ENCODE measurements around the gene NRXN3. TPM values are rescaled to one million over a fixed set of nuclear protein-coding genes. Genes with fewer than 3 reads are reported as not detected.
A peak's percentile ranks its signal among the peaks of the same experiment; 100 is the strongest.

Gene NRXN3
- polyA plus RNA-seq, 1 donor from 2014 or later = not detected

GRCh38 chr14:79413734-79414428 is 1243.7 kb downstream of the NRXN3 start:
- Mint-ChIP-seq H3K27ac (no peak overlapping the region), H3K9me3 (peaks cover 0 to 6% (median 4%) of the 10 kb centered on the region in 3 donors), H3K27me3 (no peaks in the 10 kb centered on the region), H3K4me1 (no peaks in the 10 kb centered on the region), H3K4me3 (no peak overlapping the region), H3K36me3 (no peaks in the 10 kb centered on the region)

- Mint-ChIP-seq H3K9me3 (peaks cover 0 to 6% (median 5%) of the 10 kb centered on the region in 3 donors), H3K27ac (no peak overlapping the region), H3K36me3 (no peaks in the 10 kb centered on the region), H3K4me1 (peaks cover 0 to 1% (median 0%) of the 10 kb centered on the region in 3 donors), H3K27me3 (no peaks in the 10 kb centered on the region), H3K4me3 (no peak overlapping the region)
Measured at GRCh38 chr14:79415726-79416125, 1245.6 kb downstream of the NRXN3 start.

GRCh38 chr14:79417961-79418360 is 1247.8 kb downstream of the NRXN3 start:
- Mint-ChIP-seq H3K27me3 (no peaks in the 10 kb centered on the region), H3K36me3 (no peaks in the 10 kb centered on the region), H3K4me1 (peaks cover 0 to 1% (median 0%) of the 10 kb centered on the region in 3 donors), H3K9me3 (peaks cover 0 to 5% (median 4%) of the 10 kb centered on the region in 3 donors), H3K4me3 (no peak overlapping the region), H3K27ac (no peak overlapping the region)

- peaks cover 0 to 5% (median 3%) of the 10 kb centered on the region in 3 donors for H3K9me3 Mint-ChIP-seq
- no peaks in the 10 kb centered on the region for H3K27me3 Mint-ChIP-seq
- peaks cover 0 to 1% (median 0%) of the 10 kb centered on the region in 3 donors for H3K4me1 Mint-ChIP-seq
- peak overlapping the region in 1 of 3 donors; percentile 44 for H3K27ac Mint-ChIP-seq
- no peak overlapping the region for H3K4me3 Mint-ChIP-seq
- H3K36me3 Mint-ChIP-seq = no peaks in the 10 kb centered on the region
Measured at GRCh38 chr14:79418649-79419415, 1248.7 kb downstream of the NRXN3 start.

- H3K27ac Mint-ChIP-seq = peak overlapping the region in 1 of 3 donors; percentile 44
- no peak overlapping the region for H3K4me3 Mint-ChIP-seq
- no peaks in the 10 kb centered on the region for H3K36me3 Mint-ChIP-seq
- H3K9me3 Mint-ChIP-seq = peaks cover 0 to 5% (median 3%) of the 10 kb centered on the region in 3 donors
- no peaks in the 10 kb centered on the region for H3K27me3 Mint-ChIP-seq
- H3K4me1 Mint-ChIP-seq = peaks cover 0 to 1% (median 0%) of the 10 kb centered on the region in 3 donors
Measured at GRCh38 chr14:79419571-79420327, 1249.6 kb downstream of the NRXN3 start.

GRCh38 chr14:79420725-79421124 is 1250.6 kb downstream of the NRXN3 start:
- H3K4me1 Mint-ChIP-seq = peaks cover 0 to 1% (median 0%) of the 10 kb centered on the region in 3 donors
- H3K36me3 Mint-ChIP-seq = no peaks in the 10 kb centered on the region
- H3K27ac Mint-ChIP-seq = no peak overlapping the region
- no peak overlapping the region for H3K4me3 Mint-ChIP-seq
- H3K27me3 Mint-ChIP-seq = no peaks in the 10 kb centered on the region
- peaks cover 0 to 5% (median 3%) of the 10 kb centered on the region in 3 donors for H3K9me3 Mint-ChIP-seq

- Mint-ChIP-seq H3K27ac (no peak overlapping the region), H3K9me3 (peaks cover 2 to 5% (median 3%) of the 10 kb centered on the region in 3 donors), H3K4me3 (no peak overlapping the region), H3K27me3 (no peaks in the 10 kb centered on the region), H3K36me3 (peaks cover 2% of the 10 kb centered on the region), H3K4me1 (peaks cover 0 to 1% (median 0%) of the 10 kb centered on the region in 3 donors)
Measured at GRCh38 chr14:79421811-79422210, 1251.6 kb downstream of the NRXN3 start.

GRCh38 chr14:79424462-79424861 is 1254.3 kb downstream of the NRXN3 start:
- Mint-ChIP-seq H3K27ac (no peak overlapping the region), H3K36me3 (peaks cover 2% of the 10 kb centered on the region), H3K27me3 (no peaks in the 10 kb centered on the region), H3K9me3 (peaks cover 3 to 5% (median 5%) of the 10 kb centered on the region in 3 donors), H3K4me3 (no peak overlapping the region), H3K4me1 (peaks cover 0 to under 1% (median 0%) of the 10 kb centered on the region in 3 donors)

- H3K27ac Mint-ChIP-seq = no peak overlapping the region
- no peak overlapping the region for H3K4me3 Mint-ChIP-seq
- no peaks in the 10 kb centered on the region for H3K4me1 Mint-ChIP-seq
- no peaks in the 10 kb centered on the region for H3K27me3 Mint-ChIP-seq
- H3K36me3 Mint-ChIP-seq = peaks cover 2% of the 10 kb centered on the region
- peaks cover 1 to 5% (median 3%) of the 10 kb centered on the region in 3 donors for H3K9me3 Mint-ChIP-seq
Measured at GRCh38 chr14:79426103-79426755, 1256.1 kb downstream of the NRXN3 start.

GRCh38 chr14:79432640-79433039 is 1262.5 kb downstream of the NRXN3 start:
- H3K4me1 Mint-ChIP-seq = peaks cover 0 to 1% (median 0%) of the 10 kb centered on the region in 3 donors
- H3K4me3 Mint-ChIP-seq = no peak overlapping the region

GRCh38 chr14:79436335-79436734 is 1266.2 kb downstream of the NRXN3 start:
- Mint-ChIP-seq H3K9me3 (no peaks in the 10 kb centered on the region), H3K36me3 (no peaks in the 10 kb centered on the region), H3K27ac (no peak overlapping the region), H3K4me3 (no peak overlapping the region), H3K27me3 (no peaks in the 10 kb centered on the region), H3K4me1 (peaks cover 0 to 1% (median 0%) of the 10 kb centered on the region in 3 donors)

More at GRCh38 chr14:79432640-79433039, 1262.5 kb downstream of the NRXN3 start:
- no peaks in the 10 kb centered on the region for H3K36me3 Mint-ChIP-seq
- H3K27ac Mint-ChIP-seq = no peak overlapping the region
- H3K9me3 Mint-ChIP-seq = peaks cover 0 to 2% (median 1%) of the 10 kb centered on the region in 3 donors
- H3K27me3 Mint-ChIP-seq = no peaks in the 10 kb centered on the region

GRCh38 chr14:79437951-79438350 is 1267.8 kb downstream of the NRXN3 start:
- H3K9me3 Mint-ChIP-seq = peaks cover 0 to 3% (median 0%) of the 10 kb centered on the region in 3 donors
- no peak overlapping the region for H3K4me3 Mint-ChIP-seq
- H3K36me3 Mint-ChIP-seq = no peaks in the 10 kb centered on the region
- H3K4me1 Mint-ChIP-seq = peaks cover 0 to 1% (median 0%) of the 10 kb centered on the region in 3 donors
- no peaks in the 10 kb centered on the region for H3K27me3 Mint-ChIP-seq
- H3K27ac Mint-ChIP-seq = no peak overlapping the region

GRCh38 chr14:79438696-79439342 is 1268.6 kb downstream of the NRXN3 start:
- H3K9me3 Mint-ChIP-seq = peaks cover 0 to 5% (median 0%) of the 10 kb centered on the region in 3 donors
- H3K4me3 Mint-ChIP-seq = no peak overlapping the region
- no peaks in the 10 kb centered on the region for H3K36me3 Mint-ChIP-seq
- H3K27me3 Mint-ChIP-seq = no peaks in the 10 kb centered on the region
- H3K27ac Mint-ChIP-seq = no peak overlapping the region
- H3K4me1 Mint-ChIP-seq = peaks cover 0 to 1% (median 0%) of the 10 kb centered on the region in 3 donors

- Mint-ChIP-seq H3K36me3 (no peaks in the 10 kb centered on the region), H3K4me3 (no peak overlapping the region), H3K27ac (no peak overlapping the region), H3K4me1 (no peaks in the 10 kb centered on the region), H3K9me3 (peaks cover 0 to 5% (median 0%) of the 10 kb centered on the region in 3 donors), H3K27me3 (no peaks in the 10 kb centered on the region)
Measured at GRCh38 chr14:79442786-79443185, 1272.6 kb downstream of the NRXN3 start.
